HepG2 (cell line): Measurements from ENCODE around the gene NPHP4. TPM values are rescaled to one million over a fixed set of nuclear protein-coding genes. Genes with fewer than 3 reads are reported as not detected.

ENCODE experiments used
- DDIT3 ChIP-seq: sonication (generic); formaldehyde crosslinking; IDR thresholded peaks from 2 replicates; pipeline ENCODE4 v1.4.0; 2020; ENCODE audit warnings: mild to moderate bottlenecking, missing genetic modification reagents
- FOXK1 ChIP-seq: sonication (generic); formaldehyde crosslinking; IDR thresholded peaks from 2 replicates; pipeline ENCODE4 v1.4.0; 2020; ENCODE audit warnings: low read depth, missing genetic modification reagents, borderline replicate concordance
- GLI4 ChIP-seq: sonication (generic); formaldehyde crosslinking; IDR thresholded peaks from 2 replicates; pipeline ENCODE4 v1.5.1; 2020; ENCODE audit warnings: missing genetic modification reagents, mild to moderate bottlenecking, moderate library complexity, borderline replicate concordance
- GPN1 ChIP-seq: sonication (generic); formaldehyde crosslinking; IDR thresholded peaks from 2 replicates; pipeline ENCODE4 v1.5.1; 2020; ENCODE audit warnings: missing genetic modification reagents, borderline replicate concordance
- HNRNPK ChIP-seq: fragments of 200-400 bp; formaldehyde crosslinking; IDR thresholded peaks from 2 replicates; pipeline ENCODE4 v1.6.1; 2018; ENCODE audit warnings: low read length, low read depth, moderate library complexity, mild to moderate bottlenecking; ENCODE audit not compliant: poor library complexity, severe bottlenecking
- IRX3 ChIP-seq: sonication (generic); formaldehyde crosslinking; IDR thresholded peaks from 2 replicates; pipeline ENCODE4 v1.8.1; 2023; ENCODE audit warnings: mild to moderate bottlenecking, low read depth, missing genetic modification reagents, borderline replicate concordance
- JARID2 ChIP-seq: sonication (generic); formaldehyde crosslinking; IDR thresholded peaks from 2 replicates; pipeline ENCODE4 v1.8.1; 2023; ENCODE audit warnings: missing genetic modification reagents, inconsistent platforms; ENCODE audit not compliant: insufficient replicate concordance
- KDM2A ChIP-seq: sonication (generic); formaldehyde crosslinking; IDR thresholded peaks from 2 replicates; pipeline ENCODE4 v1.4.0; 2020; ENCODE audit warnings: low read depth, missing genetic modification reagents, borderline replicate concordance
- MEIS1 ChIP-seq: sonication (generic); formaldehyde crosslinking; IDR thresholded peaks from 2 replicates; pipeline ENCODE4 v1.9.0; 2021; ENCODE audit warnings: mild to moderate bottlenecking, missing genetic modification reagents, moderate library complexity, borderline replicate concordance
- POLR2AphosphoS5 ChIP-seq: IDR thresholded peaks from 2 replicates; pipeline ENCODE4 v1.6.1; 2012; ENCODE audit warnings: low read depth, low read length
- PPARG ChIP-seq: conservative IDR thresholded peaks from 2 replicates; pipeline ENCODE4 v1.6.1; 2016; ENCODE audit warnings: missing biosample characterization, missing genetic modification reagents
- RAD21 ChIP-seq: fragments of 450-650 bp; formaldehyde crosslinking; IDR thresholded peaks from 2 replicates; pipeline ENCODE4 v1.5.0; 2020; ENCODE audit warnings: mild to moderate bottlenecking
- RAD51 ChIP-seq: fragments of 450-650 bp; IDR thresholded peaks from 2 replicates; pipeline ENCODE4 v1.6.1; 2016; ENCODE audit warnings: borderline replicate concordance
- TBL1XR1 ChIP-seq: fragments of 150-350 bp; IDR thresholded peaks from 2 replicates; pipeline ENCODE4 v1.6.1; 2014; ENCODE audit warnings: borderline replicate concordance, low read length; ENCODE audit not compliant: partially characterized antibody
- TBP ChIP-seq: sonication (generic); formaldehyde crosslinking; IDR thresholded peaks from 2 replicates; pipeline ENCODE4 v1.5.0; 2020; ENCODE audit warnings: missing genetic modification reagents
- TERF1 ChIP-seq: sonication (generic); formaldehyde crosslinking; IDR thresholded peaks from 2 replicates; pipeline ENCODE4 v1.8.0; 2022; ENCODE audit warnings: mild to moderate bottlenecking, missing genetic modification reagents, moderate library complexity
- ZBTB1 ChIP-seq: sonication (generic); formaldehyde crosslinking; IDR thresholded peaks from 2 replicates; pipeline ENCODE4 v1.4.0; 2020; ENCODE audit warnings: missing genetic modification reagents, borderline replicate concordance
- ZNF124 ChIP-seq: sonication (generic); formaldehyde crosslinking; IDR thresholded peaks from 2 replicates; pipeline ENCODE4 v1.4.0; 2020; ENCODE audit warnings: missing genetic modification reagents
- ZNF354B ChIP-seq: sonication (generic); formaldehyde crosslinking; IDR thresholded peaks from 2 replicates; pipeline ENCODE4 v1.8.0; 2022; ENCODE audit warnings: mild to moderate bottlenecking, missing genetic modification reagents
- ZNF510 ChIP-seq: sonication (generic); formaldehyde crosslinking; IDR thresholded peaks from 2 replicates; pipeline ENCODE4 v1.4.0; 2020; ENCODE audit warnings: low read depth, mild to moderate bottlenecking, missing genetic modification reagents
- ZNF572 ChIP-seq: sonication (generic); formaldehyde crosslinking; IDR thresholded peaks from 2 replicates; pipeline ENCODE4 v1.5.1; 2020; ENCODE audit warnings: mild to moderate bottlenecking, missing genetic modification reagents
- ZNF614 ChIP-seq: IDR thresholded peaks from 2 replicates; pipeline ENCODE4 v1.6.1; 2018; ENCODE audit warnings: missing biosample characterization, missing genetic modification reagents, inconsistent platforms, borderline replicate concordance
- ZNF644 ChIP-seq: IDR thresholded peaks from 2 replicates; pipeline ENCODE4 v1.6.1; 2016; ENCODE audit warnings: low read depth
- ZNF709 ChIP-seq: sonication (generic); formaldehyde crosslinking; IDR thresholded peaks from 2 replicates; pipeline ENCODE4 v1.5.0; 2020; ENCODE audit warnings: mild to moderate bottlenecking, missing genetic modification reagents
- polyA plus RNA-seq, 8 experiments: library from polyadenylated mRNA; depleted of rRNA in 3 of 8; stranded (reverse) in 7 of 8; unstranded in 1 of 8; fragments of >200 nt; fragmentation: Illumina TruSeq in 4 of 8; extraction: Trizol in 4 of 8; gene quantifications; 2 replicates each; pipeline versions ENCODE4 v1.2.1 to v1.2.3, GENCODE V29; 2011 to 2016; ENCODE audit warnings: low read depth in 4 of 8, missing spikeins in 1 of 8, mixed read lengths in 1 of 8; ENCODE audit not compliant: insufficient read depth in 1 of 8
- total RNA-seq, 5 experiments: library from RNA; depleted of rRNA; stranded (reverse); fragments of >200 nt; fragmentation: Illumina TruSeq; extraction: Trizol; gene quantifications; 2 replicates each; pipeline ENCODE4 v1.2.3, GENCODE V29; 2016; ENCODE audit warnings: low read depth in 1 of 5
- TF ChIP-seq, protein P1 (sequence below): sonication (generic); formaldehyde crosslinking; IDR thresholded peaks from 2 replicates; pipeline ENCODE4 v1.8.1; 2023; ENCODE audit warnings: mild to moderate bottlenecking, missing genetic modification reagents
- TF ChIP-seq, protein P2 (sequence below): sonication (generic); formaldehyde crosslinking; IDR thresholded peaks from 2 replicates; pipeline ENCODE4 v1.4.0; 2020; ENCODE audit warnings: missing genetic modification reagents, borderline replicate concordance

Gene NPHP4
- total and polyA plus RNA-seq, 2 of the 13 experiments (the other 11 are each of a cell fraction or from before 2014, with no cell fraction given), result 4.4 to 6.8 TPM

DNA sequence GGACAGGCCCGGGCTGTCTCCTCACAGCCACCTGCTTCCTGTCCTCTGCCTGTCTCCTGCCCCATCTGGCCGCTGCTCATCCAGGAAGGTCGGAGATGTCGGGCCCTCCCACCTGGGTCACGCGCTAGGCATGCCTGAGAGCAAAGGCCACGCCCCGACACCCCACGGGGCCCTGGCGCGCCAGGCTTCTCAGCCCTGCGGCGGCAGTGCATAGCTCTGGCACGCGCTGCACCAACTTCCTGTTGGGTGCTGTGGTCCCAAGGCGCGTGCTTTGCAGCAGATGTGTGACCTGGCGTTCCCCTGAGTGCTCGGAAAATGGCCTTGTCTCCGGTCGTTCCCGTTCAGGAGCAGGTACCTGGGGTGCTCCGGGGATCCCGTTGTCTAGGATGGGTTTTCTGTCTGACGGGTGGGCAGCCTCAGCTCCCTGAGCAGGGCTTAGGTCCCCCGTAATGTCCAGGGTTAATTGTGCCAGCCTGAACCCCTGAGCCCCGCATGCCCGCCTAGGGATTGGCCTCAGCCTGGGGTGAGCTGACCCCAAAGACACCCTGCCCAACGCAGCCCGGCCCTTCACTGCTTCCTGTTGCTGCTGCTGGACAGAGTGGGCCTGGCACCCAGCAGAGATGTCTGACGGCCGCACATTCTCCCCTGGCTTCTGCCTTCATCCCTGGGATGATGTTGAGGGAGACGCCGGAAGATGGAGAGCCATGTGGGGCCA, 34.0 kb upstream of the NPHP4 start (continued):
- TF ChIP-seq, protein P1, sequence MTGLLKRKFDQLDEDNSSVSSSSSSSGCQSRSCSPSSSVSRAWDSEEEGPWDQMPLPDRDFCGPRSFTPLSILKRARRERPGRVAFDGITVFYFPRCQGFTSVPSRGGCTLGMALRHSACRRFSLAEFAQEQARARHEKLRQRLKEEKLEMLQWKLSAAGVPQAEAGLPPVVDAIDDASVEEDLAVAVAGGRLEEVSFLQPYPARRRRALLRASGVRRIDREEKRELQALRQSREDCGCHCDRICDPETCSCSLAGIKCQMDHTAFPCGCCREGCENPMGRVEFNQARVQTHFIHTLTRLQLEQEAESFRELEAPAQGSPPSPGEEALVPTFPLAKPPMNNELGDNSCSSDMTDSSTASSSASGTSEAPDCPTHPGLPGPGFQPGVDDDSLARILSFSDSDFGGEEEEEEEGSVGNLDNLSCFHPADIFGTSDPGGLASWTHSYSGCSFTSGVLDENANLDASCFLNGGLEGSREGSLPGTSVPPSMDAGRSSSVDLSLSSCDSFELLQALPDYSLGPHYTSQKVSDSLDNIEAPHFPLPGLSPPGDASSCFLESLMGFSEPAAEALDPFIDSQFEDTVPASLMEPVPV (CRISPR knock-in tag), result peak; percentile 89; the same call in 1 of the 2 replicates
- TF ChIP-seq TBL1XR1, result no peak
- TF ChIP-seq, protein P2, sequence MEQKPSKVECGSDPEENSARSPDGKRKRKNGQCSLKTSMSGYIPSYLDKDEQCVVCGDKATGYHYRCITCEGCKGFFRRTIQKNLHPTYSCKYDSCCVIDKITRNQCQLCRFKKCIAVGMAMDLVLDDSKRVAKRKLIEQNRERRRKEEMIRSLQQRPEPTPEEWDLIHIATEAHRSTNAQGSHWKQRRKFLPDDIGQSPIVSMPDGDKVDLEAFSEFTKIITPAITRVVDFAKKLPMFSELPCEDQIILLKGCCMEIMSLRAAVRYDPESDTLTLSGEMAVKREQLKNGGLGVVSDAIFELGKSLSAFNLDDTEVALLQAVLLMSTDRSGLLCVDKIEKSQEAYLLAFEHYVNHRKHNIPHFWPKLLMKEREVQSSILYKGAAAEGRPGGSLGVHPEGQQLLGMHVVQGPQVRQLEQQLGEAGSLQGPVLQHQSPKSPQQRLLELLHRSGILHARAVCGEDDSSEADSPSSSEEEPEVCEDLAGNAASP, result peak; percentile 71
- TF ChIP-seq ZNF644 (CRISPR knock-in tag), result peak; percentile 8; the same call in 1 of the 2 replicates
- TF ChIP-seq GLI4 (CRISPR knock-in tag), result no peak
- TF ChIP-seq POLR2AphosphoS5, result peak; percentile 54
- TF ChIP-seq JARID2 (CRISPR knock-in tag), result no peak
- 0 out of 2 replicates have a peak, but pooled peaks have one; percentile 41 for TF ChIP-seq ZNF709 (CRISPR knock-in tag)
- no peak for TF ChIP-seq ZNF614 (CRISPR knock-in tag)
- no peak for TF ChIP-seq TERF1 (CRISPR knock-in tag)
- TF ChIP-seq PPARG, result no peak
- 0 out of 2 replicates have a peak, but pooled peaks have one; percentile 33 for TF ChIP-seq ZNF572 (CRISPR knock-in tag)
- peak; percentile 20; the same call in 1 of the 2 replicates for TF ChIP-seq FOXK1 (CRISPR knock-in tag)
- TF ChIP-seq MEIS1 (CRISPR knock-in tag), result peak; percentile 52; the same call in 1 of the 2 replicates
- TF ChIP-seq ZNF510 (CRISPR knock-in tag), result 0 out of 2 replicates have a peak, but pooled peaks have one; percentile 49
- TF ChIP-seq RAD51, result no peak
- no peak for TF ChIP-seq RAD21 (CRISPR knock-in tag)
- TF ChIP-seq ZNF354B (CRISPR knock-in tag), result 0 out of 2 replicates have a peak, but pooled peaks have one; percentile 75
- no peak for TF ChIP-seq ZNF124 (CRISPR knock-in tag)
- TF ChIP-seq HNRNPK, result no peak
- no peak for TF ChIP-seq DDIT3
- TF ChIP-seq GPN1 (CRISPR knock-in tag), result no peak
- no peak for TF ChIP-seq ZBTB1
- peak; percentile 76 for TF ChIP-seq KDM2A (CRISPR knock-in tag)
- TF ChIP-seq TBP (CRISPR knock-in tag), result no peak
- no peak for TF ChIP-seq IRX3 (CRISPR knock-in tag)
